Colon (tissue), 2 donors: ENCODE data around the gene LFNG.

Experiments used
- FAIRE-seq: peaks from 2 replicates; lab custom pipeline; 2012; peaks lifted over from hg19 to GRCh38; lab: Jason Lieb, UNC
- donor health status: control.
- donor health status: control.

The LFNG gene

DNA sequence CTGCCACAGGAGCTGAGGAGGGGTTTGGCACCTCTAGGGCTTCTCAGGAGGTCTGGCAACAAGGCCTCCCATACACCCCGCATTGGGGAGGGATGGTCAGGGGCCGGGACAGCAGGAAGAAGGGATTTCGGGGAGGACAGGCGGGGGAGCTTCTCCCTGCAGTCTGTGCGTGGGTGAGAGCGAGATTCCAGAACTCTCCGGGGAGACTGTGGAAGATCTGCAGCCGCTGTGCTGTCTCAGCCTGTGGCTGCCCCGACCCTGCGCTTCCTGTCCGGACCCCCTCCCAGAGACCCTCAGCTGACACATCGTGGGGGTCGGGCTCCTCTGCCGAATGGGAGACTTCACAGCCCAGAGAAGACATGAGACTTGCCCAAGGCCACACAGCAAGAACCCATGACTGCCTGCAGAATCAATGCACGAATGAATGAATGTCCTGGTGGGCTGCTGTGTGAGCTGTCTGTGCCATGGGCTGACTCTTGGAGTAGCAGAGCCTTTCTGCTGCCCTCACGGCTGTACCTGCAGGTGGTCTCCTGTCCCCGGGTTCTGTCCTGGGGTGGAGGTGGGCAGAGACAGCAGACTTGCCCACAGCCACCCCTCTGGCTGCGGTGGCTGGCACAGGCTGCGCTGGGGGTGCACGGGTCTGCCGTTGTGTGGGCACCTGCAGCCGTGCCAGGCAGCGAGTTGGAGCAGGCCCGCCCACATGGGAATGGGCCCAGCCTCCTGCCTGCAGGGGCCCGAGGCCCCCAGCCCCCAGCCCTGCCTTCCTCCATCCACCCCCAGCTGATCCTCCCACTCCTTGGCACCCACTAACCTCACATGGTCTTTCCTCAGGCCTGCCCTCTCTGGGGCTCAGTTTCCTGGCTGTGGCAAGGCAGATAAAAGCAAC, 16.3 kb upstream of the LFNG start:
- no peak for FAIRE-seq

DNA sequence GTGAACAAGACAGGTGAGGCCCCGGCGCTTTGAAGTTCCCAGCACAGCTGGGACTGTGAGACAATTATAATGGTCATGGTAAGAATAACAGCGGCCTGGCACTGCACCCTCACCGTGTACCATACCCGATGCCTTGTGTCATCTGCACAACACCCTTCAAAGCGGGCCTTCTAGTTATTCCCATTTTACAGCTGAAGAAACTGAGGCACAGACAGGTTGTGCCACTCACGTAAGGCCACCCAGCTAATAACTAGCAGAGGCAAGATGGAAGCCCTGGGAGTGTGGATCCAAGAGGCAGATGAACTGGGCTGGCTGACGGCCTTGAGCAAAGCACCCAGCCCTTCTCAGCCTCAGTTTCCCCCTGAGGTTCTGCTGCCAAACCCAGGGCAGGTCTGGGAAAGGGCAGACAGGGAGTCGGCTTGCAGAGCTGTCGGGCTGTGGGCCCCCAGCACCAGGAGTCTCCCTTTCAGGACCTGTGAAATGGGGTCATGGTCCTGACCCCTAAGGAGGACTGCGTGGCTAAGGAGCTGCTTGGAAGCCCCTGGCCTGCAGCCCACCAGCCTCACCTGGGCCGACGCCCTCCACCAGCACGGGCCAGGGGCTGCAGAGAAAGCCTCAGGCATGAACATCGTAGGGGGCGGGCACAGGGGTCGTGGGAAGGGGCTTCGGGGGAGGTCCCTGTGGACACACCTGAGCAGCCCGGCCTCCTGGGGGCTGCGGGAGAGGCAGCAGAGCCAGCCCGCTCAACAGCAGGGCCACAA, 15.3 kb upstream of the LFNG start:
- FAIRE-seq = no peak

DNA sequence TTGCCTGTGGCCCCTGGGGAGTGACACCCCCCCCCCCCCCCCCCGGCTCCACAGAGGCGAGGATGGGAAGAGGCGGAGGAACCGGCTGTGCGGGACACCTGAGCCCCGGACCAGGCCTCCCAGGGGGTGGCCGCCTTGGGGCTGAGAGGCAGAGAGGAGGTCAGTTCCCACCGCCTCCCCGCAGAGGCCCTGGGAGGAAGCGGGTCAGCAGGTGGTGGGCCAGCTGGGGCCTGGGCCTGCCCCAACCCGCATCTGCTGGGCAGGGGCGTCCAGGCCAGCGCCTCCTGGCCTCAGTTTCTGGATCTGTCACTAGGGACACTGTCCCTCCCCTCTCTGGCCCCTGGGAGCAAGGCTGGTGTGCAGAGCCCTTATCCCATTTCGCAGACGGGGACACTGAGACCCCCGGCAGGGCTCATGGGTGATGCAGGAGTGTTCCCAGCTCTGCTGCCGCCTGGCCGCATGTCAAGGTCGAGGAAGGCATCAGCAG, 14.6 kb upstream of the LFNG start:
- no peak for FAIRE-seq

DNA sequence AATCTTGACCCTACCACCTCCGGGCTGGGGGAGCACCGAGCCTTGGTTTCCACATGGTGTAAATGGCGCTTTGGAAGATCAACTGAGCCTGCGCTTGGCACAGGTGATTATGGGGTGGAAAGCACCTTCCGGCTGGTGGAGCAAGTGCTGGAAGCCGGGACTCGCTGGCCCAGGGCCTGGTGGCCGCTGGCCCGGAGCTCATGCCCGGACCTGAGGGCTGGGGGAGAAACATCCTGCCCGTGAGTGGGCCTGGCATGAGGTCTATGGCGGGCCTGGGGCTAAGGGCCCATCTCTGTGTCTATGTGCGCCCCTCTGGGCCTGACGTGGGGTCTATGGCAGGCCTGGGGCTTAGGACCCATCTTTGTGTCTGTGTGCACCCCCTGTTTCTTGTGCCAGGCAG, 14.2 kb upstream of the LFNG start:
- FAIRE-seq = no peak

DNA sequence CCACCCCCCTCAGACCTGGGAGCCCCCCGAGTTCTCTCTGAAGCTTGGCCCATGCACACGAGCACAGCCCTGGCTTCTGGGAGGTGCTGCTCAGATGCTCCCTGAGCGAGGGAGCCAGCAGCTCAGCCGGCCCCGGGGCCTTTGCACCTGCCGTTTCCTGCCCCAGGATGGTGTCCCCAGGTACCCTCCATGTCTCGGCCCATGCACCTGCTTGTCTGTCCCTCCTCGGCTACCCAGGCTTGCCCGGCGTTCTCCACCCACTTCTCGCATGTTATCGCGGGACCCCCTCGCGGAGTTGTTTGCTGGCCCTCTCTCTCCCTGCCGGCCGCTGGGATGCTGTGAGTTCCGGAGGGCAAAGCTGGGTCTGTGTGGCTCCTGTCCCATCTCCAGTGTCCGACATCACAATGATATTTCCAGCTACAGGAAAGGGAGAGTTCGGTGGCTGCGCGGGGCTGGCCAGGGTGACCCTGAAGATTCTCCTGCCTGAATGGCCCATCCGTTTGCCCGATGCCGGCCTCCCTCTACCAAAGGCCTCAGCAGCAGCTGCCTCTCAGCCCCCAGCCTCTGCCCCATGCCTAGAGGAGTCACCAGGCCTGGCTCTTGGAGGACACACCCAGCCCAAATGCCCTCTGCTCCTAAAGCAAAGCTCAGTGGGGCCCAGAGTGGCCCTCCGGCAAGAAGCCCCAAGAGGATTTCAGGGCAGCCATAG, 12.2 kb upstream of the LFNG start:
- FAIRE-seq = no peak

DNA sequence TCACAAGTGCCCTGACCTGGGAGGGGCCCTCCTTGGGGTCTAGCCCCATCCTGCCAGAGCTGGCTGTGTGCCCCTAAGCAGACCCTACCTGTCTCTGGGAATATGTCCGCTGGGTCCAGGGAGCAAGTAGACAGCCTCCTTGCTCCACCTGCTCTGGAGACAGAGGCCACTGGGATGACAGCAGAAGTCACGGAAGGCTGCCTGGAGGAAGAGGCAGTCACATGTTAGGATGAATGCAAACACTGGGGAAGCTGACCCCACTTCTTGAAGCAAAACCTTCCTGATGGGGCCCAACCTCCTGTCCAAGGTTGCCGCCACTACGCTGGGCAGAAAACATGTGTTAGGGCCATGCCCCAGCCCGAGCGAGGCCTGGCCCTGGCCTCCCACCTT, 11.7 kb upstream of the LFNG start:
- no peak for FAIRE-seq

DNA sequence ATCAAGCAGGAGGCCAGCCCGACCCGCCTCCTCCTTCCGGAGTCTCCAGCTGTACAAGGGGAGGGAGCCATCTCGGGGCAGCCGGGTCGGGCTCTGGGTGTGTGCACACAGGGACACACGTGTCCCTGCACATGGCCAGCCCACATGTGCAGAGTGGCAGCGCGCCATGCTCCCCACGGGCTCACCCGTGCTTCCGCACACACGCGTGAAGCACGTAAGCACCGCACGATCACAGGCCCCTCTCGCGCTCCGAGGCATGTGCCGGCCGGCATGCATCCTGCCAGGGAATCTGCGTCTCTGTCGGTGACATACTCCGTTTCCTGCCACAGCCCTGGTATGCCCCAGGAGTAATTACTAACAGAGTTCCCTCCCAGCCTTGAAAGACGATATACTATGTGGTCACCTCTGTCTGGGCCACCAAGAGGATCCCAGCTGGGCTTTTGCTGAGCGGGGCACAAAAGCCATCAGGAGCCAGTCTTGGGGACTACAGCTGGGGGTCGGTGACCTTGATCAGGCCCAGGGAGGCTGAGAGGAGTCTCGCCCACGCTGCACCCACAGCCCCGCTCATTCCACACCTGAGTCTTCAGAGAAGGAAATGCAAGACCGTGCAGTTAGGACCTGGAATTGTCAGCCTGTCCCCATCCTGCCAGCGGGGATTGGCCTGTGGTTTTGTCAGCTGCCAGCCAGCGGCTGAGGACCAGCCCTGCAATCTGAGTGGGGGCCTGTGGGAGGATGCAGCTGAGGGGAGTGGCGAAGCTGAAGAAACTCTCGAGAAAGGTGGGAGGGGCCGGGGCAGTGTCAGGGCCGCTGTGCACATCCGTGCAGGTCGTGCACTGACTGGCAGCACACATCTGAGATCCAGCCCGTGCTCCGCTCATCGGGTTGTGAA, 11.0 kb upstream of the LFNG start:
- no peak for FAIRE-seq

DNA sequence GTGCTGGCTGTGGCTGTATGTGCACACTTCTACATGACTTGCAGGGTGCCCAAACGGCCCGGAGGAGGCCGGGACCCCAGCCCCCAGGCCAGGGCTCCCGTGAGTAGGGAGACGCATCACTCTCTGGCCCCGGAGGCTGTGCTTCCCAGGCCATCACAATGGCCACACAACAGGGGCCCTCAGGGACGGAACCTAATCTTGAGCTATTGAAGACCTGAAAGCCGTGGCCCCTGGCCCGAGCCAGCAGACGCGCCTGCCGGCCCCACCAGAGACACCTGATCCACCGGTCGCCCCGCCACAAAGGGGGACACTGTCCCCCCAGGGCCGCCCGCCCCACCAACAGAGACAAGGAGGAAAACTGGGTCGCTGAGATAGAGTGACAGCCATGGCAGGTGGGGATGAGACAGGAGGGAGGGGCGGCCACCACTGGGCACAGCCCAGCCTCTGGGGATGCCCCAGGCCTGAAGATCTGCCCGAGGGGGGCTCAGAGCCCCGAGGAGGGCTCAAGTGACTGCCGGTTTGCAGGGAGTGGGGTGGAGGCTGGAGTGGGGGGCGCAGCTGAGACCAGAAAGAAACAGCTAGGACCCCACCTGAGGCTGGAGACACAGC, 10.2 kb upstream of the LFNG start:
- FAIRE-seq = no peak

DNA sequence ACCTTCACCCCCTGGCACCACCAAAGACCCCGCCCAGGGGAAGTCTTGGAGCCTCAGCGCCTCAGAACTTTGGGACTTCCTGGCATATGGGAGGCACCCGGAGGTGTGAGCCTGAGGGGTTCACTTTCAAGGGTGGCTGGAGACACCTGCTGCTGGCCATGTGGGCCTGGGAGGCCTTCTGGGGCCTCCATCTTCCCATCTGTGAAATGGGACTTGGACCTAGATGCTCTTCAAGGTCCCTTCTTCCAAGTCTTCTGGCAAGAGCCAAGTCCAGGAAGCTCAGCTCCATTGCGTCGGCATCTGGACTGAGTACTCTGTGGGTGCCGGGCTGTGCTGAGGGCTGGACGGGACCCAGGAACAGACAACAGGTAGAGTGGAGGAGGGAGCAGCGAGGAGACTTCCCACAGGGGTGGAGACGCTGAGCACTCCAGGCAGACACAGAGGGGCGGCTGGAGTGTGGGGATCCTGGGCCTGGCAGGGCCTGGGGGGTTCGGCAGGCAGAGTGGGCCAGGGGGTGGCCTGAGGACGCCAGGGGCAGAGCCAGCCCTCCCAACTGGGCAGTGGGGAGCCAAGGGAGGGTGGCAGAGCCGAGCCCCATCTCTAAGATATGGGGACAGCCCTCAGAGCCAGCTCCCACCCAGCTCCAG, 9.3 kb upstream of the LFNG start:
- no peak for FAIRE-seq

DNA sequence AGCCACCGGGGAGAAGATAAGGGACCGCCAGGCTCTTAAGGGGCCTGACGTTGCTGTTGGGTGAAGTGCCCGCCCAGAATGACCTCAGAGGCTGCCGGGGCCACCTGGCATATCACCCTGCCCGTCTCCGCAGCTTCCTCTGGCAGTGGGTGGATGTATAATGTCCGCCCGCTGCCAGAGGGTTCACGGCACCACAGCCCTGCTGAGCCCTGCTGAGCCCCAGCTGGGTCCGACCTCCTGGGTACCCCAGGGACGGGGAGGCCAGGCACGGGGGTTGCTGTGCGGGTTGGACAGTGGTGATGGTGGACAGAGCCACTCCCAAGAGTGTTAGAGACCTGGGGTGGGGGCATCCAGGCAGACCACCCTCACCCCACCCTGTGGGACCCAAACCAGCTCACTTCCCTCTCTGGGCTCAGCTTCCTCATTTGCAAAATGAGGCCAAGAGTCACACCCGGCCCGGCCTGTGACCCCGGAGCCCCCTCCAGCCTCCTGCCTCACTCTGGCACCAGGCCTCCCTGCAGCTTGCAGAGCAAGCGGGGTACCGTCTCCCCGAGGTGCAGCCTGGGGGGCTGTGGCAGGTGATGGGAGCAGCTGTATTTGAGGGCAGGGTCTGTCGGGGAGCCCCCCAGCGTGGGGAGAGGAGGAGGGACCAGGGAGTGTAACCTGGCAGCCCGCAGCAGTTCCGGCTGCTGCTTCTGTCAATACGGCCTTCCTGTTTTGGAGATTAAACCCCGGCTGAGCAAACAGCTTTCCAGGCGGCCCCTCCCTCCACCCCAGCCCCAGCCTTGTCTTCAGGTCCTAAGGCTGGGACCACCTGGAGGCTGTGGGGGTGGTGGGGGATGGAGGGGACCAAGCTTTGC, 8.4 kb upstream of the LFNG start:
- FAIRE-seq = no peak

DNA sequence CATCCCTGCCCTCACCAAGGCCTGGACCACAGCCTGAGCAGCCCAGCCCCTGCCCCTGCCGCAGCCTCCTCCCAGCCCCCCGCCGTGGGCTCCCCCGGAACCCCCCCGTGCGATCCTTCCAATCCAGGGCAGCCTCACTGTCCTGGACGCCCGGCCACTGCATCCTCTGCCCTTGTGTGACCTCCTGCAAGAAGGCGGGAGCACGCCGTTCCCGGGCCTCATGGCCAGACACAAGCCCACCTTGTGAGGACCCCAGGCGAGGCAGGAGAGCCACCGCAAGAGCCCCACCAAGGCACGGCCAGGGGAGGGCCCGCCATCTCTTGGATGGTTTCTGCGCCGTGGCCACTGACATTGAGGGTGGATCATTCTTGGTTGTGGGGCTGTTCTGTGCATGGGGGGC, 7.8 kb upstream of the LFNG start:
- no peak for FAIRE-seq

DNA sequence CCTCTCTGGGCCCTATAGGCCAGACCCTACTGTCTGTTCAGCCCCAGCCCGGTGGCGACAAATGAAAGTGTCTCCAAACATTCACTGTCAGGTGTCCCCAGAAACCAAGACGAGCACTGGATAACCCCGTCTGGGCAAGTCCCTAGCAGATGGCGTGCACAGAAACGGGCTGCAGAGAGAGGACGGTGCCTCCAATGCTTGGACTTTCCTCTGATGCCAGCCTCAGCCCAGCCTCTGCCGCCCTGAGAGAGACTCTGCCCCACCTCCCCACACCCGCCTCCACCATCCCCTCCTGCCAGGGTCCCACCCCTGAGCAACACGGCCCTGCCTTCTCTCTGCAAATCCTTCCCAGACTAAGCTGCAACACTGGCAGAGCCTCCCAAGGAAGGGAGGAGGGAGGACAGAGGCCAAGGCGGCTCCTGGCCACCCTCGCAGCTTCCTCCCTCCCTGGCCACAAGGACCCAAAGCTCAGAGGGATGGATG, 7.4 kb upstream of the LFNG start:
- FAIRE-seq = no peak

DNA sequence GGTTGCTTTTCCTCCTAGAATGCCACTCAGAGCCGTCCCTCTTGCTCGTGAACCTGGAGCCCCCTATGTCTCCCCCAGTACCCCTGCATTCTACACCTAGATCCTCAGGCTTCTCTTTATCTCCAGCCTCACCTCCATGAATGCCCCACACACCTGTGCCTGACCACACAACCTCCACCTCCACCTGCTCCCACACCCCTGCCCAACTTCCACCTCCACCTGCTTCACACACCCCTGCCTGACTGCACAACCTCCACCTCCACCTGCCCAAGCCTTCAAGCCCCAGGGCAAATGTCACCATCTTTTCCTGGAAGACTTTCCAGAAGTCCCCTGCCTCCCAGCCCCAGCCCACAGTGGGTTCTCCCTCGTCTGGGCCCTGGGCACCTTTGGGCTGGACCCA, 6.9 kb upstream of the LFNG start:
- no peak for FAIRE-seq

DNA sequence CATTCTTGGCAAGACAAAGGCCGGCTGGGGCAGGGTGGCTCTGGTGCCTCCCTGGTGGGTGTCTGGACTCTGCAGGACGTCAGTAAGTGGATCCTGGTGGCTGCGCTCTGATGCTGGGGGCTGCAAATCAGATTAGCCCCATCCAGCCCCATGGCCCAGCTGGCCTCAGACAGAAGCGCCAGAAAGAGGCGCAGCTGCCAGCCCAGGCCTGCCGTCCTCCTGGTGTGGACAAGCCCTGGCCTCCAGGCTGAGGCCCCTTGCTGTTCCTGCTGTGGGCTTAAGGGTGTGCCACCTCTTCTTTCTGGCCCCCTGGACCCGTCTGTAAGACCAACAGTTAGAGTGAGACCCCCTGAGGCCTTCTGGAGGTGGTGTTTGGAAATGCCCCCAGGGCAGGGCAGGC, 5.9 kb upstream of the LFNG start:
- FAIRE-seq = no peak

DNA sequence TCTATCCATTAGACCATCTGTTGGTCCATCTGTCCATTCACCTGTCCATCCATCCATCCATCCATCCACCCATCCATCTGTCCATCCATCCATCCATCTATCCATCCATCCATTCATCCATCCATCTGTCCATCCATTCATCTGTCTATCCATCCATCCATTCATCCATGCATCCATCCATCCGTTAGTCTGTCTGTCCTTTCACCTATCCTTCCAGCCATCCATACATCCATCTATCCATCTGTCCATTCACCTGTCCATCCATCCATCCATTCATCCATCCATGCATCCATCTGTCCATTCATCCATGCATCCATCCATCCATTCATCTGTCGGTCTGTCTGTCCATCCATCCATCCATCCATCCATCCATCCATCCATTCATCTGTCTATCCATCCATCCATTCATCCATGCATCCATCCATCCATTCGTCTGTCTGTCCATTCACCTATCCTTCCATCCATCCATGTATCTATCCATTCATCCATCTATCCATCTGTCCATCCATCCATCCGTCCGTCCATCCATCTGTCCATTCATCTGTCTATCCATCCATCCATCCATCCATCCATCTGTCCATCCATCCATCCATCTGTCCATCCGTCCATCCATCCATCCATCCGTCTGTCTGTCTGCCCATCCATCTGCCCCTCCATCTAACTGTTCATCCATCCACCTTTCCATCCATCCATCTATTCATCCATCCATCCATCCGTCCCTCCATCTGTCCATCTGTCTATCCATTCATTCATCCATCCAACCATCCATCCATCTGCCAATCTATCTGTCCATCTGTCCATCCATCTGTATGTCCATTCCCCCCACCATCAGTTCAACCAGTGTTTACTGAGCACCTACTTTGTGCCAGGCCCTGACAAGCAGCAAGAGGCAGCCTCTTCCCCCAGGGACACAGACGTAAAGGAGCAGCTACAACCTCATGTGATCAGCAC, 4.8 kb upstream of the LFNG start:
- FAIRE-seq = no peak

DNA sequence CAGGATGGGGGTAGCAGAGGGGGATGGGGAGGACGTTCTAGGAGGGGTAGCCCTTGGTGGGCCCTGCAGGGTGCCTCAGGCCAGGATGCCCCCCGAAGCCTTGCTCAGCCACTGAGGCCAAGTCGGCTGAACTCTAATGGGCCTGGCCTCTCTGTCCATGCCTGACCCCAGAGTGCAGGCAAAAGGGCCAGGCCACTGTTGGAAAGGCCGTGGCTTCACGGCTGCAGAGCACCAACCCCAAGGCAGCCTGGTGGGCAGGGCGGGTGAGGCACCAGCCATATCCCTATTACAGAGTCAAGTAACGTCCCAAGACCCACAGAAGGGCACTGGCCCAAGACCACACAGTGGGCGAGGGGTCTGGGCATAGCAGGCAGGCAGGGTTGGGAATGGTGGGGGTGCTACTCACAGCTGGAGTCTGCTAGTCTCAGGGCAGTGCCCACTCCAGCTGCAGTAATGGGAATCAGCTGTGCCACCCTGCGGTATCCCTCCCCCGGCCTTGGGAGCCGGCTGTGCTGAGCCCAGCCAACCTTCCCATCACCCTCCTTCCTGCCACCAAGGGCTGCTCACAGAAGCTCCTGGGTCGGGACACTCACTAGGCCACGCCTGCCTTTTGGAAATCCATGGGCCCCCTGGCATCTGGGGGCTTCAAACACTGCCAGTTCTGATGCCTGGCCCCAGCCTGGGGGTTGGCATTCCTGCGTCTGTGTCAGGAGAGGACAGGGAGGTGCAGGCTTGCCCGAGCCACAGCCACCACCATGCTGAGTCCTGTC, 4.0 kb upstream of the LFNG start:
- no peak for FAIRE-seq

DNA sequence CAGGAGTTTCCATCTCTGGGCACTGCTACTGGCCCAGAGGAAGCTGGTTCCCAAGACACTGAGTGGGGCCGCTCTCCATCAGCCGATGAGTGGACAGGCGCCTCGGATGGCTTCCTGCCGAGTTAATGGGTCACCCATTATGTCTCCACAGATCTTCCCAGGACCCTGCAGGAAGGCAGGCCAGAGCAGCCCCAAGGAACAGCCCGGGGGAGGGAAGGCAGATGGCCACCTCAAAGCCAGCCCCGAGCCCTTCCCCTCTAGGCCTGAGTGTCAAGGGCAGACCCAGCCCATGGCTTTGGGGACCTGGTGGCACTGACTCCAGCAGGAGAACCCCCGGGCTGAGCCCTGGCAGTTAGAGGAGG, 3.4 kb upstream of the LFNG start:
- no peak for FAIRE-seq

DNA sequence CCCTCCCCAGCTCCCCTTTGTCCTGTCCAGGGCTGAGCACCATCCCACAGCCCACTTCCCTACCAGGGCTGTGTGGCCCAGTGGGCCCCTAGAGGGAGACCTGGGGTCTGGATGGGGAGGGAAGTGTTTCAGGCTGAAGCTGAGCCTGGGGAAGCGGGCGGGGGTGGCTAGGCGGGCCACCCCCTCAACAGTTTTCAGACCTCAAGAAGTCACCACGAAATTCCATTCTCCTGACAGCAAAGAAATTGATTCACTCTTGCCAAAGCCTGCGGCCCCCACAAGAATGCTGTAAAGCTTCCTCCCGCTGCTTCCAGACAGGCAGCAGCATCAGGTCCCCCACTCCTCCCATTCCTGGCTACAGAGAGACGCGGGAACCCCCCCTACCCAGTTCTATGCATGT, 2.5 kb upstream of the LFNG start:
- FAIRE-seq = no peak
